H1 (cell line): ENCODE data around the gene SLC25A38. TPM values are rescaled to one million over a fixed set of nuclear protein-coding genes. Genes with fewer than 3 reads are reported as not detected.

Source experiments
- CTCF ChIA-PET: fragments of 300-600 bp; sonication (Branson Sonifier 250); formaldehyde crosslinking; loops from one replicate; lab custom pipeline; 2021; ENCODE audit not compliant: partially characterized antibody; lab: Charles Lee
- POLR2A ChIA-PET: fragments of 300-600 bp; sonication (Branson Sonifier 250); formaldehyde crosslinking; loops from one replicate; lab custom pipeline; 2021; ENCODE audit warnings: inconsistent platforms; ENCODE audit not compliant: partially characterized antibody; lab: Charles Lee
- DNase-seq, 2 experiments: peaks; one replicate each; pipeline versions ENCODE4 v3.0.0 to v3.0.0-alpha.2; 2010 to 2022; ENCODE audit warnings: low spot score in 2 of 2, low read depth in 1 of 2, mixed read lengths in 1 of 2
- FAIRE-seq: peaks from 2 replicates; lab custom pipeline; 2011; peaks lifted over from hg19 to GRCh38; lab: Jason Lieb, UNC
- H2AFZ ChIP-seq: 2 replicates; pipeline ENCODE4 v1.8.1; 2012; ENCODE audit warnings: low read length, inconsistent platforms
- H2AK5ac ChIP-seq: 2 replicates; pipeline ENCODE4 v1.6.1; 2013; ENCODE audit warnings: low read depth, low read length
- H2BK120ac ChIP-seq: replicated peaks from 2 replicates; pipeline ENCODE3; 2013; ENCODE audit warnings: low read depth, low read length, inconsistent platforms
- H2BK12ac ChIP-seq: 2 replicates; pipeline ENCODE4 v1.6.1; 2013; ENCODE audit warnings: low read depth, low read length
- H2BK15ac ChIP-seq: 2 replicates; pipeline ENCODE4 v1.6.1; 2013; ENCODE audit warnings: low read length
- H2BK20ac ChIP-seq: 2 replicates; pipeline ENCODE4 v1.6.1; 2013; ENCODE audit warnings: low read length
- H2BK5ac ChIP-seq: 2 replicates; pipeline ENCODE4 v1.6.1; 2013; ENCODE audit warnings: low read depth, low read length
- H3K14ac ChIP-seq: 2 replicates; pipeline ENCODE4 v1.6.1; 2013; ENCODE audit warnings: inconsistent platforms; ENCODE audit not compliant: insufficient read length
- H3K18ac ChIP-seq: 2 replicates; pipeline ENCODE4 v1.6.1; 2013; ENCODE audit warnings: low read length; ENCODE audit errors: extremely low read depth
- H3K23ac ChIP-seq: 2 replicates; pipeline ENCODE4 v1.6.1; 2013; ENCODE audit warnings: inconsistent platforms; ENCODE audit not compliant: insufficient read length
- H3K23me2 ChIP-seq: 2 replicates; pipeline ENCODE4 v1.6.1; 2013; ENCODE audit warnings: low read depth, low read length
- H3K27ac ChIP-seq: 2 replicates; pipeline ENCODE4 v1.6.1; 2011; ENCODE audit warnings: low read depth, low read length, inconsistent platforms
- H3K27me3 ChIP-seq, 4 experiments: replicated peaks in 1 of 4; 1 replicate in 1 of 4; 2 replicates in 3 of 4; pipeline versions ENCODE4 v1.6.1 to v1.8.1; 2011 to 2013; ENCODE audit warnings: low read length in 3 of 4, mild to moderate bottlenecking in 3 of 4, inconsistent platforms in 2 of 4, mixed read lengths in 2 of 4, moderate library complexity in 1 of 4; ENCODE audit not compliant: control insufficient read depth in 3 of 4, insufficient read depth in 3 of 4; ENCODE audit errors: extremely low read depth in 1 of 4
- H3K36me3 ChIP-seq, 4 experiments: 2 replicates each; pipeline versions ENCODE4 v1.6.1 to v1.8.1; 2011 to 2013; ENCODE audit warnings: mild to moderate bottlenecking in 4 of 4, low read length in 3 of 4, moderate library complexity in 2 of 4, control low read depth in 1 of 4, inconsistent platforms in 1 of 4; ENCODE audit not compliant: insufficient read depth in 4 of 4, control insufficient read depth in 2 of 4
- H3K4ac ChIP-seq: replicated peaks from 2 replicates; pipeline ENCODE3; 2013; ENCODE audit warnings: low read length, low read depth, mixed read lengths, inconsistent platforms; ENCODE audit not compliant: insufficient read length
- H3K4me1 ChIP-seq, 4 experiments: replicated peaks in 1 of 4; 1 replicate in 1 of 4; 2 replicates in 3 of 4; pipeline versions ENCODE4 v1.6.1 to v1.8.1; 2011 to 2013; ENCODE audit warnings: low read length in 3 of 4, inconsistent platforms in 2 of 4, mixed read lengths in 1 of 4; ENCODE audit not compliant: insufficient read depth in 4 of 4, control insufficient read depth in 3 of 4
- H3K4me2 ChIP-seq, 2 experiments: 2 replicates each; pipeline versions ENCODE4 v1.6.1 to v1.8.1; 2011 to 2013; ENCODE audit warnings: low read depth in 2 of 2, low read length in 2 of 2, control low read depth in 1 of 2, inconsistent platforms in 1 of 2, mild to moderate bottlenecking in 1 of 2; ENCODE audit not compliant: insufficient read depth in 1 of 2
- H3K4me3 ChIP-seq, 4 experiments: fragments of 200-600, 300-600 bp in 1 of 4; sonication (generic), shearing (Covaris generic), sonication (Bioruptor Twin) in 1 of 4; 2 replicates each; pipeline versions ENCODE4 v1.5.1 to v1.8.1; 2011 to 2016; ENCODE audit warnings: low read length in 4 of 4, low read depth in 3 of 4, control low read depth in 2 of 4, inconsistent platforms in 2 of 4, mild to moderate bottlenecking in 2 of 4, mixed read lengths in 1 of 4, moderate library complexity in 1 of 4; ENCODE audit not compliant: insufficient read depth in 2 of 4; ENCODE audit errors: extremely low read depth in 1 of 4
- H3K56ac ChIP-seq: replicated peaks from 2 replicates; pipeline ENCODE3; 2013; ENCODE audit warnings: low read depth, mild to moderate bottlenecking, mixed read lengths, low read length, inconsistent platforms; ENCODE audit not compliant: insufficient read length
- H3K79me1 ChIP-seq: 2 replicates; pipeline ENCODE4 v1.6.1; 2013; ENCODE audit warnings: low read depth, low read length, control low read depth
- H3K79me2 ChIP-seq, 2 experiments: 2 replicates each; pipeline versions ENCODE4 v1.6.1 to v1.8.1; 2012 to 2013; ENCODE audit warnings: low read length in 2 of 2, mild to moderate bottlenecking in 2 of 2, inconsistent platforms in 1 of 2; ENCODE audit not compliant: insufficient read depth in 2 of 2, control insufficient read depth in 1 of 2
- H3K9ac ChIP-seq, 4 experiments: replicated peaks in 1 of 4; 1 replicate in 1 of 4; 2 replicates in 3 of 4; pipeline versions ENCODE4 v1.6.1 to v1.8.1; 2011 to 2013; ENCODE audit warnings: low read depth in 3 of 4, low read length in 3 of 4, control low read depth in 2 of 4, mild to moderate bottlenecking in 2 of 4, moderate library complexity in 2 of 4, inconsistent platforms in 1 of 4; ENCODE audit errors: extremely low read depth in 1 of 4
- H3K9me3 ChIP-seq, 2 experiments: 2 replicates each; pipeline versions ENCODE4 v1.6.1 to v1.8.1; 2012 to 2013; ENCODE audit warnings: mild to moderate bottlenecking in 2 of 2, moderate library complexity in 2 of 2, control low read depth in 1 of 2, inconsistent platforms in 1 of 2, low read depth in 1 of 2, low read length in 1 of 2, mixed read lengths in 1 of 2; ENCODE audit not compliant: insufficient read depth in 2 of 2
- H4K20me1 ChIP-seq, 2 experiments: replicated peaks in 1 of 2; 2 replicates each; pipeline versions ENCODE3 to v1.8.1; 2011 to 2013; ENCODE audit warnings: inconsistent platforms in 2 of 2, low read length in 2 of 2, mild to moderate bottlenecking in 1 of 2; ENCODE audit not compliant: insufficient read depth in 2 of 2, control insufficient read depth in 1 of 2
- H4K5ac ChIP-seq: 2 replicates; pipeline ENCODE4 v1.6.1; 2013; ENCODE audit warnings: low read length, low read depth, mixed read lengths, inconsistent platforms; ENCODE audit not compliant: insufficient read length
- H4K8ac ChIP-seq: 2 replicates; pipeline ENCODE4 v1.8.0; 2013; ENCODE audit warnings: mild to moderate bottlenecking, moderate library complexity, low read length, inconsistent platforms; ENCODE audit not compliant: insufficient read depth; ENCODE audit errors: extremely low read depth
- H4K91ac ChIP-seq: replicated peaks from 2 replicates; pipeline ENCODE3; 2013; ENCODE audit warnings: low read length, mixed read lengths, inconsistent platforms; ENCODE audit not compliant: insufficient read length
- BACH1 ChIP-seq: IDR thresholded peaks from 2 replicates; pipeline ENCODE4 v1.6.1; 2012; ENCODE audit warnings: low read length, improper control_type of control experiment
- POU5F1 ChIP-seq: IDR thresholded peaks from 2 replicates; pipeline ENCODE4 v1.6.1; 2011; ENCODE audit warnings: low read depth, mild to moderate bottlenecking, low read length, moderate library complexity
- WGBS, 2 experiments: shearing (Covaris generic) in 1 of 2; methylation state at CpG; one replicate each; pipeline versions ENCODE4 v1.1.6 to v1.1.7; 2013 to 2015; ENCODE audit warnings: low lambda C conversion rate in 2 of 2, mixed read lengths in 2 of 2, inconsistent platforms in 1 of 2, low coverage in 1 of 2, missing lambda C conversion rate in 1 of 2; ENCODE audit not compliant: insufficient replicate concordance in 2 of 2, insufficient coverage in 1 of 2, insufficient read length in 1 of 2; ENCODE audit errors: extremely low coverage in 1 of 2, missing lambda C conversion rate in 1 of 2; 5-methylcytosine and 5-hydroxymethylcytosine counted together
- polyA plus RNA-seq, 7 experiments: library from polyadenylated mRNA; depleted of rRNA in 3 of 7; stranded (reverse) in 5 of 7; unstranded in 2 of 7; fragments of >200 nt in 5 of 7; fragments of 200-250 nt in 2 of 7; gene quantifications; 1 replicate in 5 of 7; 2 replicates in 1 of 7; 4 replicates in 1 of 7; pipeline versions ENCODE4 v1.2.1 to v1.2.3, GENCODE V29; 2011 to 2013; ENCODE audit warnings: missing spikeins in 2 of 7, mixed read lengths in 2 of 7
- total RNA-seq: library from RNA; stranded (reverse); fragmentation: NEBNext Ultra II Directional; extraction: Animal tissue kit (Norgen Biotek cat#: 25700); gene quantifications from 2 replicates; pipeline ENCODE4 v1.2.1, GENCODE V29; 2021
- TF ChIP-seq, protein P1 (sequence below): IDR thresholded peaks from 2 replicates; pipeline ENCODE4 v1.6.1; 2011; ENCODE audit warnings: low read depth, mild to moderate bottlenecking, low read length; ENCODE audit not compliant: insufficient read depth

The SLC25A38 gene
- total and polyA plus RNA-seq, 2 of the 8 experiments (the other 6 are each of a cell fraction or from before 2014, with no cell fraction given), result 41.2 to 45.8 TPM

DNA sequence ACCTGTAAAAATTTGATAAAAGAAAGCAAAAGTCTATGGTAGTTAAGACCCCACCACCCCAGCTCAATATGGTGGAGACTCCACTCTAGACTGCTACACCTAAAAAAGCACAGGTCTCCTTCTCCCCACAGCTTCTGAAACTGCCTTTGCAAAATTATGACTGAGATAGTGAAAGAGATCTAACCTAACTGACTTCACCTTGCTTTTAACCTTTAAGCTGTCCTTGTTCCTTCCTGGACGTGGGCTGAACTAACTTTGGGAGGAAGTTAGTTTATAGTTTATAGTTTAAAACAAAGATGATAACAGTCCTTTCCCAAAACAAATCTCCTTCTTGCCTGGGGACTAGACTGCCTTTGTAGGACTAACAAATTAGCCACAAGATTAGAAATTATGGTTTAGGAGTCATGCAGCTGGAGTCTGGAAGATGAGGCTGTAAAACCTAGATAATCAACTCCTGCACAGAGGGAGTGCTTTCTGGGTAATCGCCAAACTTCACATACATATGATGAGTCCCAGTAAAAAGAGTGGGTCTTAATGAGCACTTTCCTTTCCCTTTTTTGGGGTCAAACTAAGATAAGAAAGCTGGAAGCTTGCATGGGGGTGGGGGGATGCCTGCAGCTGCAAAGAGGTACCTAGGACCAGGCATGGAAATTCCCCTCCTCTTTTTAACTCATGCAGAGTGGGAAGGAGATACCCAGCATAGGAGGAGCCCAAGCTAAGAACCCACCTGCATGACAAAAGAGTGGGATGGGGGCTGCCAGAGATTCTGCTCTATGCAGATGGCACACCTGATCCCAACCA, 36.2 kb upstream of the SLC25A38 start:
- ChIA-PET CTCF (interaction anchor here (0.6 to 3.4 kb wide), 6 partner anchors 30 to 221 kb away, joined by 3 to 15 read pairs (median 6); no protein-coding TSS in a partner anchor), POLR2A (interaction anchor here (0.8 to 2.1 kb wide), 2 partner anchors 58 to 60 kb away, joined by 3 to 12 read pairs; partner anchors contain the start of gene RPSA)
- peaks cover 0 to 4% (median 1%) of the 10 kb centered on the region in 4 experiments; a peak in 2 of 7 replicates for H3K4me1 ChIP-seq
- no peak overlapping the region for H2BK120ac ChIP-seq
- no peaks in the 10 kb centered on the region for H3K79me1 ChIP-seq
- H3K18ac ChIP-seq, result no peak overlapping the region
- H4K5ac ChIP-seq, result no peak overlapping the region
- 68% methylated on average over 2 of the region's 2 CpGs; no CpG with 5 or more reads in 1 of the 2 experiments for WGBS, 2 experiments
- H3K27ac ChIP-seq, result no peak overlapping the region
- H3K9me3 ChIP-seq, result no peaks in the 10 kb centered on the region
- H3K4ac ChIP-seq, result no peak overlapping the region
- H2AFZ ChIP-seq, result peak overlapping the region; percentile 13; the same call in 1 of the 2 replicates
- no peak overlapping the region for H3K23ac ChIP-seq
- H4K8ac ChIP-seq, result no peak overlapping the region
- FAIRE-seq, result no peak
- H3K4me3 ChIP-seq, result no peak overlapping the region
- no peak overlapping the region for H2BK20ac ChIP-seq
- no peak overlapping the region for H3K4me2 ChIP-seq
- H2AK5ac ChIP-seq, result no peak overlapping the region
- H3K27me3 ChIP-seq, result no peaks in the 10 kb centered on the region
- H3K36me3 ChIP-seq, result no peaks in the 10 kb centered on the region
- H2BK5ac ChIP-seq, result peak overlapping the region; percentile 19; the same call in 1 of the 2 replicates
- no peaks in the 10 kb centered on the region for H4K20me1 ChIP-seq
- H3K79me2 ChIP-seq, result no peaks in the 10 kb centered on the region
- DNase-seq, result no peak
- H2BK12ac ChIP-seq, result no peak overlapping the region
- no peak overlapping the region for H4K91ac ChIP-seq
- no peak overlapping the region for H3K9ac ChIP-seq
- no peak overlapping the region for H3K56ac ChIP-seq
- H3K23me2 ChIP-seq, result no peaks in the 10 kb centered on the region
- H2BK15ac ChIP-seq, result no peak overlapping the region
- H3K14ac ChIP-seq, result no peak overlapping the region
- TF ChIP-seq, protein P1, sequence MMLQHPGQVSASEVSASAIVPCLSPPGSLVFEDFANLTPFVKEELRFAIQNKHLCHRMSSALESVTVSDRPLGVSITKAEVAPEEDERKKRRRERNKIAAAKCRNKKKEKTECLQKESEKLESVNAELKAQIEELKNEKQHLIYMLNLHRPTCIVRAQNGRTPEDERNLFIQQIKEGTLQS, result no peak
- TF ChIP-seq BACH1, result no peak
- 0 out of 2 replicates have a peak, but pooled peaks have one; percentile 48 for TF ChIP-seq POU5F1
